Measurements from ENCODE around the gene ENDOV.

Gene ENDOV

DNA sequence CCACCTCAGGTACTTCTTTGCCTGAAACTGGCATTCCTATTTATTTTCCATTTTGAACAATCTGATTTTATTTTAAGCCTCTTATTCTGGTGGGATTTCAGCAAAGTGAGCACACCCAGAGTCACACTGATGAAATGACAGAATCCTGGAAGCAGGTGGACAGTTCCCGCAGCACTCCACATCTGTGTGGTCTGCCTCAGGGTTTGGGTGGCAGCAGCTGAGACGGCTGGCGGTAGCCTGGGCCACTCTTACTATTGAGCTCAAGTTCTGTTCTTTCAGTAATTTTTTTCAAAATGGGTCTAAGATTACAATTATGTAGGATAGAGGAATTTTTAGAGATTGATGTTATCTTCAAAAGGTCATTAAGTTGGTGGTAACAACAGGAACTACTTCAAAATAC lies 32.5 kb upstream of the ENDOV start:
- H3K4me1 Mint-ChIP-seq: no peaks in the 10 kb centered on the region
- no peaks in the 10 kb centered on the region for H3K27me3 Mint-ChIP-seq
- no peak for ATAC-seq
- peak overlapping the region; percentile 5 for H3K27ac Mint-ChIP-seq
- H3K4me3 Mint-ChIP-seq: no peak overlapping the region
- no peaks in the 10 kb centered on the region for H3K9me3 Mint-ChIP-seq
- H3K36me3 Mint-ChIP-seq: peaks cover 55% of the 10 kb centered on the region

DNA sequence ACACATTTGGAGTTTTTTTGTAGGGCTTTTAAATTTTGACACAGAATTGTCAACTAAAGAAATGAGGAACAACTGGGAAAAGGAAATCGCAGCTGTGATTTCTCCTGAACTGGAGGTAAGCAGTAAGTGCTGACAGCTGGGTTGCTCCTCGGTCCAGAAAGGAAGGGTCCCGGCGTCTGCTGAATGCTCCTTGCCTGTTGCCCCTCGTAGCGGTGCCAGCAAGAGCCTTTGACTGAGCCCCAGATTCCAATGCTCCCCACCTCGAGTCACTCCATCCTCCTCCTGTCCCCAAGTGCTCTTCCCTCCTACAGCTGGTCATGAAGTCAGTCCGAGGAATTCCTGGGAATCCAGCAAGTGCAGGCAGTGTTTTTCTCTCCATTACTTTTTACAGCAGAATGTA lies 32.0 kb upstream of the ENDOV start:
- Mint-ChIP-seq H3K4me1 (no peaks in the 10 kb centered on the region), H3K4me3 (no peak overlapping the region), H3K27me3 (no peaks in the 10 kb centered on the region), H3K27ac (peak overlapping the region; percentile 5), H3K36me3 (peaks cover 55% of the 10 kb centered on the region), H3K9me3 (no peaks in the 10 kb centered on the region)
- ATAC-seq: no peak

DNA sequence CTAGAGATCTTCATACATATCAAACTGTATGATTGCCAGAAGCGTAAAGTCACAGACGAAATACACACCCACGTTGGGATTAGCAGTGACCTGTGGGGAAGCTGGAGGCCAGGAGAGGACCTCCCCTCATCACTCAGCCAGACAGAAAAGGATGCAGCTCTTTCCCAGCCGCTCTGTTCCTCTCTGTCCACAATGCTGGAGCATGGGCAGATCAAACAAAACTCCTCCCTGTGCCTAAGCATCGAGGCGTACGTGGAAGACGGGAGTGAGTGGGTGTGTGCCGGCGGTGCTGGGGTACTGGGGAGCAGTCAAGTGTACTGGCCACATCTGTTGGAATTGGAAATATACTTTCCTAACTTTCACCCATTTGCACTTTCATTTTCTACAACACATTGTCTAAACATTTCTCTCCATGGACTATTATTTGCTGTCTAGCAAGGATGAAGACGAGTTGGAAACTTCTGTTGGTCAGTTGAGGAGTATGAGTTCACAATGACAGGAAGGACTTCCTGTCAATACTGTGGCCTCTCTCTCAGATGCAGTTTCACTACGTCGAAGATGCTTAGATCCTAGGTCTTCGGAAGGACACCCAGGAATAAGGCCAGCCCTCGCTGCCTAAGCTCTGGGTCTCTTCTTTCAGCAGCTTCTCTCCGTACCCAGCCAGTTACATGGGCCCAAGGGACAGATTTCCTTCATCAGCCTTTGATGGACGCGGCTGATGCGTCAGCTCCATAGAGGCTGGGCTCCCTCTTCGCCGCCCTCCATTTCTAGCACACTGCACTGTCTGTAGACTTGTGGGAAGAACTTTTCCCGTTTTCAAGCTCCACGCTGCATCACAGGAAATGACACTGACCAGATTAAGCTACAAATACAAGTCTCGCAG lies 30.6 kb upstream of the ENDOV start:
- H3K27me3 Mint-ChIP-seq: no peaks in the 10 kb centered on the region
- peaks cover 55% of the 10 kb centered on the region for H3K36me3 Mint-ChIP-seq
- ATAC-seq: no peak
- H3K4me3 Mint-ChIP-seq: no peak overlapping the region
- H3K27ac Mint-ChIP-seq: no peak overlapping the region
- H3K9me3 Mint-ChIP-seq: no peaks in the 10 kb centered on the region
- no peaks in the 10 kb centered on the region for H3K4me1 Mint-ChIP-seq

DNA sequence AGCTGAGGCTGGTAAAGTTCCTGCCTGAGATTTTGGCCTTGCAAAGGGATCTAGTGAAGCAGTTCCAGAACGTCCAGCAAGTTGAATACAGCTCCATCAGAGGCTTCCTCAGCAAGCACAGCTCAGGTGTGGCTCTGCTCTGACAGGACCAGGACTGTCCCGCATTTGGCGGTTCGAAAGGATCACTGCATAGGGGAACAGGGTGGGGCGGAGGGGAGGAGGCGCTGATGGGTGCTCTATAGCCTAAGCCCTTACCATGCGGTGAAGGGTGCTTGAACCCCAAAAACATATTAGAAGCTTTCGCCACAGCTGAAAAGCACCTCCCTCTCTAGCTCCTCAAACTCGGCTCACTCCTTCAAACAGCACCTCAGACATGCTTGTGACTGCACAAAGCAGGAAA lies 29.9 kb upstream of the ENDOV start:
- no peak for ATAC-seq
- Mint-ChIP-seq H3K36me3 (peaks cover 60% of the 10 kb centered on the region), H3K9me3 (no peaks in the 10 kb centered on the region), H3K4me1 (no peaks in the 10 kb centered on the region), H3K27me3 (no peaks in the 10 kb centered on the region), H3K27ac (no peak overlapping the region), H3K4me3 (no peak overlapping the region)

DNA sequence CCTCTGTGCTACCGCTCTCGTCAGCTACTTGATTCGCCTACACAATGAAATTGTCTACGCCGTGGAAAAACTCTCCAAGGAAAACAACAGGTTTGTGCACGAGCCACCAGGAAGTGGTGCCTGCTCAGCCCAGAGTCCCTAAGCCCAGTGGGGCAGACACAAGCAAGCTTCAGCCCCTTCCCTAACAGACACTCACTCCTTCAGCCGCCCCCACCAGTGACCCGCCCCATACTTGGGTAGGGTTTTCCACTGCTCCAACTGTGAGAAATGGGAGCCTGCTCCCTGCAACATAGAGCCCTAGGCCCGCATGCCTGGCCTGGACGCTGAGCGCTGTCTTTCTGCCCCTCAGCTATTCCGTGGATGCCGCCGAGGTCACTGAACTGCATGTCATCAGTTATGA lies 28.6 kb upstream of the ENDOV start:
- Mint-ChIP-seq H3K27ac (no peak overlapping the region), H3K36me3 (peaks cover 55% of the 10 kb centered on the region), H3K9me3 (no peaks in the 10 kb centered on the region), H3K4me1 (no peaks in the 10 kb centered on the region), H3K27me3 (no peaks in the 10 kb centered on the region), H3K4me3 (no peak overlapping the region)
- ATAC-seq: no peak

DNA sequence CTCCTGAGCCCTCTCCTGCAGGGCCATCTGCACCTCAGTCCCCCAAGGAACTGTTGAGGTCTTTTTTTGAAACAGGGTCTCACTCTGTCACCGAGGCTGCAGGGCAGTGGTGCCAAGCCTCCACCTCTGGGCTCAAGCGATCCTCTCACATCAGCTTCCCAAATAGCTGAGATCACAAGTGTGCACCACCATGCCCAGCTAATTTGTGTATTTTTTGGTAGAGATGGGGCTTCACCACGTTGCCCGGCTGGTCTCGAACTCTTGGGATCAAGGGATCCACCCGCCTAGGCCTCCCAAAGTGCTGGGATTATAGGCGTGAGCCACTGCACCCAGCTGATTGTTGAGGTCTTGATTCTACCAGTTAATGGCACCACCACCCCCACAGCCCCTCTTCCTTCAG lies 27.9 kb upstream of the ENDOV start:
- H3K27me3 Mint-ChIP-seq: no peaks in the 10 kb centered on the region
- H3K9me3 Mint-ChIP-seq: no peaks in the 10 kb centered on the region
- no peaks in the 10 kb centered on the region for H3K4me1 Mint-ChIP-seq
- no peak overlapping the region for H3K4me3 Mint-ChIP-seq
- H3K27ac Mint-ChIP-seq: no peak overlapping the region
- ATAC-seq: no peak
- peaks cover 56% of the 10 kb centered on the region for H3K36me3 Mint-ChIP-seq

DNA sequence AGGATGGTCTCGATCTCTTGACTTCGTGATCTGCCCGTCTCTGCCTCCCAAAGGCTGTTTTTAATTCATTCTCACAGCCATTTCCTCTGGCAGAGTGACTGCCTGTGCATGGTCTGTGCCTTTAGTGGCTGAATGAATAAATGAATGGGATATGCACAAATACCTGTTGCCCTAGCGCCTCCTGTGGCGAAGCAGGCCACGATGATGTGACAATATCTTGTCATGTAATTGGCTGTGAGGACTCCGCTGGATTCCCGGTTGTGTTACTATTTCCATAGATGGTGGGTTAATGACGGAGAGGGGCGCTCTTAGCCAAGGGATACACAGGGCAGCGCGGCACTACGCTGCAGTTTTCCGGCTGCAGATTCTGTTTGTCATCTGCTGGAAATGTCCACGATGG lies 26.8 kb upstream of the ENDOV start:
- H3K9me3 Mint-ChIP-seq: no peaks in the 10 kb centered on the region
- H3K36me3 Mint-ChIP-seq: peaks cover 55% of the 10 kb centered on the region
- H3K27me3 Mint-ChIP-seq: no peaks in the 10 kb centered on the region

DNA sequence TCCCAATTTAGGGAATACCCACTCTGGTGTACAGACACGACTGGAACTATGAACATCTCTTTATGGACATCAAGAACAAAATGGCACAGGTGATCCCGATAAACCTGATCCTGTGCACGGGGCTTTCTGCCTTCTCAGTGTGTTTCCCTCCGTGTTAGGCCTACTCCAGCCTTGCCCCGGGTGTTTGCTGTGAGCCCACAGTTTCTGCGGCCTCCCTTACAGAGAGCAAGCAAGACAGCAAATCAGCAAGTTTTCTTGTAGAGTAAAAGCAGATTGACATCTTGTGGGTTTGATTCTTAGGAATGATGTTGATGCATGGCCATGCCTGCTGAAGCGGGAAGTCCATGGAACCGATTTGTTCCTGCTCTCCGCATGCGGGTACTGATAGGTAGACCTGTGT lies 26.4 kb upstream of the ENDOV start:
- H3K27ac Mint-ChIP-seq: peak overlapping the region; percentile 5
- H3K36me3 Mint-ChIP-seq: peaks cover 51% of the 10 kb centered on the region
- H3K4me1 Mint-ChIP-seq: no peaks in the 10 kb centered on the region
- no peaks in the 10 kb centered on the region for H3K27me3 Mint-ChIP-seq
- H3K4me3 Mint-ChIP-seq: no peak overlapping the region
- no peaks in the 10 kb centered on the region for H3K9me3 Mint-ChIP-seq
- no peak for ATAC-seq

More for the DNA sequence above, 26.8 kb upstream of the ENDOV start:
- H3K4me3 Mint-ChIP-seq: no peak overlapping the region
- H3K27ac Mint-ChIP-seq: no peak overlapping the region
- H3K4me1 Mint-ChIP-seq: no peaks in the 10 kb centered on the region
- no peak for ATAC-seq

DNA sequence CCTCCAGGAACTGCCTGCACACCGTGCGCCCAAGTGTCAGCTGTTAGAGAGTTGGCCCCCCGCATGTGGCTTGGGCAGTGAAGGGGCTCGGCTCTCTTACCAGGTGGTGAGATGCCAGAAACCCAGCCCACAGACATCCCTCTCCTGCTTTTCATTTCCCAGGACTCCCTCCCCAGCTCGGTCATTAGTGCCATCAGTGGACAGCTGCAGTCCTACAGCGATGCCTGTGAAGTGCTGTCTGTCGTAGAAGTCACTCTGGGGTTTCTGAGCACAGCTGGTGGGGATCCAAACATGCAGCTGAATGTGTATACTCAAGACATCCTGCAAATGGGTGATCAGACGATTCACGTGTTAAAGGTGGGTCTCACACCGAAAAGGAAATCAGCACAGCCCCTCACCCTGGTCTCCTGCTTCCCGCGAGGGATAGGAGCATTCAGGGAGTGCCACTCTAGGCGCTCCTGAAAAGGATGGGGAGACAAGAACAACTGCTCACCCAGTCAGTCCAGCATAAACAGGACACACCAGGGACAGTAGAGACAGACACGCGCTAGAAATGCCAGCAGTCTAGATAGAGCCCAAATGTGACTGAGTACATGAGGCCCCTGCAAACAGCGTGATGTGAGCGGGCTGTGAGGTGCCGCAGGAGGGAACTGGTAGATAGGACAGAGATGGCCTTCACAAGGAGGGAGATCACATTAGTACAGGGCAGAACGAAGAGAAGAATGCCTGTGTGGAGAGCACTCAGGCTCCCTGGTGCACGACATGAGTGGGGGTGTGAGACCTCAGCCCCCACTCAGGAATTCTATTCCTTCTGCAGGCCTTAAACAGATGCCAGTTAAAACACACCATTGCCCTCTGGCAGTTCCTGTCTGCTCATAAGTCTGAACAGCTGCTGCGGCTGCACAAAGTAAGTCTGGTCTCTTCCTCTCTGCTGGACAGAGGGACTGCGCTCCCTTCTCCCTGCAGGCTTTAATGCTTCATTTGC lies 25.7 kb upstream of the ENDOV start:
- H3K27me3 Mint-ChIP-seq: no peaks in the 10 kb centered on the region
- H3K4me1 Mint-ChIP-seq: no peaks in the 10 kb centered on the region
- H3K9me3 Mint-ChIP-seq: no peaks in the 10 kb centered on the region
- no peak for ATAC-seq
- H3K27ac Mint-ChIP-seq: peak overlapping the region; percentile 5
- H3K4me3 Mint-ChIP-seq: no peak overlapping the region
- H3K36me3 Mint-ChIP-seq: peaks cover 45% of the 10 kb centered on the region

DNA sequence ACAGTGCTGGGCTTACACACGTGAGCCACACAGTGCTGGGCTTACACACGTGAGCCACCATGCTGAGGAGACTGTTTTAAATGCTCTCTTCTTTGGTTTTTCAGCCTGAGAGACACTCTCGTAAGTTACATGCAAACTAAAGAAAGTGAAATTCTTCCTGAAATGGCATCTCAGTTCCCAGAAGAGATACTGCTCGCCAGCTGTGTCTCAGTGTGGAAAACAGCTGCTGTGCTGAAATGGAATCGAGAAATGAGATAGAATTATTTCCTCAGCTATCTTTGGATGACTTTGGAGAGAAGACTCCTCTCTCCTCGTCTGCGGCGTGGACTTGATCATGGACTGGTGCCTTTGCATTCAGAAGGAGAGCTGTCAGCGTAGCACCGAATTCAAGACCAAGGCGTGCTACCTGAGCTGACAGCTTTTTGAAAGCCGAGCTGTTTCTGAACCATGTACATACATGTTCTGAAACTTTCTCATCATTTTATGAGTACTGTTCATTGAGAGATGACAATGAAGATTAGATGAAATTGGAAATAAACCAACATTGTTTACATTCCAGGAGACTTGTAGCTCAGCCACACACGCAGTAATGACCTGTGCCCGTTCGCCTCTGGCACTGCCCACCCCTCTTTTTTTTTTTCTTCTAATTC lies 21.6 kb upstream of the ENDOV start:
- no peak overlapping the region for H3K27ac Mint-ChIP-seq
- H3K4me3 Mint-ChIP-seq: no peak overlapping the region
- ATAC-seq: no peak
- peaks cover 6% of the 10 kb centered on the region for H3K4me1 Mint-ChIP-seq
- H3K36me3 Mint-ChIP-seq: peaks cover 43% of the 10 kb centered on the region
- no peaks in the 10 kb centered on the region for H3K27me3 Mint-ChIP-seq
- no peaks in the 10 kb centered on the region for H3K9me3 Mint-ChIP-seq

DNA sequence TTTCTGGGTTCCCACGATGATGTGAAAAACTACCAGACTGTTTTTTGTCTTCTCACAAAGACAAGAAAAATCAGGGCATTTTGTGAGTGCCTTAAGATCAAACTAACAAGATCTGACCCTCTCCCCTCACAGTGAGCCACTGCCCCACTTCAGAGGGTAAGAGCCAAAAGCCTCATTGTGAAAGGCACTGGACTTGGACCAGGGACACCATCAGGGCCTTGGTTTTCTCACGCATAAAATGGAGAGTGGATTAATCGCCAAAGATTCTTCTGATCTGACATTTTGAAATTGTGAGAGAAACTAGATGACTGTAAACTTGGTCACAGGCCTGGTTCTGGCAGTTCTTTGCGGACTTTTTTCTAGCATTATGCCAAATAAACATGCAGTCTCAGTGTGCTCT lies 21.0 kb upstream of the ENDOV start:
- H3K27me3 Mint-ChIP-seq: no peaks in the 10 kb centered on the region
- H3K36me3 Mint-ChIP-seq: peaks cover 39% of the 10 kb centered on the region
- no peak overlapping the region for H3K4me3 Mint-ChIP-seq
- no peak for ATAC-seq
- H3K4me1 Mint-ChIP-seq: peaks cover 6% of the 10 kb centered on the region
- H3K9me3 Mint-ChIP-seq: no peaks in the 10 kb centered on the region
- no peak overlapping the region for H3K27ac Mint-ChIP-seq

DNA sequence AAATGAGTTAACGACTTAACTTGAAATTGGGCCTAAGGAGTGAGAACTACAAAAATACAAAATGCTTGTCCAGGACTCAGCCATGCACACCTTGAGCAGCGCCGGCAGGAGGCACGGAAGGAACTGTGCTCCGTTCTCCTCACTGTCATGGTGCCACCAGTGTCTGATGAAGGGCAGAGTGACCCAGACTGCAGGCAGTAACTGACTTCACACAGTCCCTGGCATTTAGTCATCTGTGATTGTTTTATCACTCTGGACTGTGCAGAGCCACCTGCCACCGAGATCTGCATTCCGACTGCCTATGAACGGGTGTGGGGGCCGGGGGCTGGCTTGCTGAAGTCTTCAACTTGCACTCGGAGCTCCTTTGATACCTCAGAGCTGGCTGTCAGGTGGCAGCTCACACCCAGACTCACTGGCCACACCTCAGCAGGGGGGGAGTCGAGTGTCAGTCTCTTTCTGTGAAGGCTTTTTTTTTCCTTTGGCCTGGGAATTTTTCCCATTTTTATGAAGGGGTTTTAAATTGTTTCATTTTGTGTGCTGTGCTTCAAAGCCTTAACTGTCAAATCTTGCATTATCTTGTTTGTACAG lies 20.2 kb upstream of the ENDOV start:
- Mint-ChIP-seq H3K27ac (peak overlapping the region; percentile 17), H3K36me3 (peaks cover 31% of the 10 kb centered on the region), H3K4me1 (peaks cover 6% of the 10 kb centered on the region), H3K9me3 (no peaks in the 10 kb centered on the region), H3K27me3 (no peaks in the 10 kb centered on the region), H3K4me3 (no peak overlapping the region)
- ATAC-seq: no peak

DNA sequence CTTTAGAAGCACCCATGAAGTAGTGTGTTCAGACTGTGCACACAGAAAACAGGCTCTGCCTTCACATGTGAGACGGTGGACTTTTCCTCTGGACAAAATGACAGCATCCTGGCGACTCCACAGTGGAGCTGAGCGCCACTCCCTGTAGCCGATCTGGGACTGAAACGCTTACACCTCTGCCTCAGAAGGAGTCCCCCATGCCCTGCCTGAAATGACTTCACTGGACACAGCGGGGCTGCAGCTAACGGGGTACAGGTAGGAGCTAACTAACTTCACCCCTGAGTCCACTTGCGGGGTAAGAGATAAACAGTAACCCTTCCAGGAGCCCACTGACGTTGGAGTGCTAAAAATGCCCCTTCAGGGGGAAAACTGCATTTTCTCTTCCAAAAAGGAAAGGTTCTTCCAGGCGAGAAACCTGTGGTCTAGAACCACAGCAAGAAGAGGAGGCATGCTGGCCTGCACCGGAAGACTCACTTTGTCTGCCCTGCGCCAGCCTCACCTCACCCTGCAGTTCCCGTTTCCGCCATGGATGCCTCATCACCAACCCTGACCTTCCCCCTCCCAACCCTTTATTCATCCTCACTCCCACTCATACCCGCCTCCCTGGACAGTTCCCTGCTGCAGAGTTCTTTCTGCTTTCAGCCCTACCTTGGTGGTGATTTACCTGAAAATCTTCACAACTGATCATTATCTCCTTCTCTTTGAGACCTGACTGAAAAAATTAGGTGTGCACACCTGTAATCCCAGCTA lies 19.4 kb upstream of the ENDOV start:
- no peak overlapping the region for H3K27ac Mint-ChIP-seq
- H3K4me3 Mint-ChIP-seq: no peak overlapping the region
- H3K36me3 Mint-ChIP-seq: peaks cover 26% of the 10 kb centered on the region
- ATAC-seq: no peak
- no peaks in the 10 kb centered on the region for H3K9me3 Mint-ChIP-seq
- no peaks in the 10 kb centered on the region for H3K27me3 Mint-ChIP-seq
- peaks cover 6% of the 10 kb centered on the region for H3K4me1 Mint-ChIP-seq
